GM19397 (cell line): ENCODE measurements around the gene BCAS4.
"Not testable (repeated sequence)": the region's sequence is repeated elsewhere in the genome, so short reads cannot be mapped to it uniquely, and the experiment has no call there.

ENCODE experiments used
- ATAC-seq: cut with Tn5 transposase; IDR thresholded peaks from one replicate; pipeline ENCODE4 v1.9.1; 2021; ENCODE audit warnings: mild to moderate bottlenecking, moderate library complexity; ENCODE audit not compliant: unreplicated experiment

Gene BCAS4

DNA sequence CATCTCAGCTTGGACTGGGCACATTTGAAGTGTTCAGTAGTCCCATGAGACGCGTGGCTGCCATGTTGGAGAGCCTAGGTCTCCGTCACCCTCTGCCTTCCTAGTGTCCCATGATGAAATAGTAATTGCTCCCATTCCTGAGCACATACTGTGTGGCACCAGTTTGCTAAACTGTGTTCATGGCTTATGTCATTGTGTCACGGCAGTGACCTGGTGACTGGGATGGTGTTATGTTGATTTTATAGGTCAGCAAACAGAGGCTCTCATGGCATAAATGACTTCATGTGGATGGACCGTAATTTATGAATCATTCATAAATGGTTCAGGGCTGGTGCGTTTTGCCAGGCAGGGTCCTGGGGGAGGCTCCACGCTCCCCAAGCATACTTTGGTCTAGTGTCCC is 3.8 kb downstream of the BCAS4 start:
- no peak for ATAC-seq

GRCh38 chr20:50799176-50799889 is 4.5 kb downstream of the BCAS4 start:
- no peak for ATAC-seq

DNA sequence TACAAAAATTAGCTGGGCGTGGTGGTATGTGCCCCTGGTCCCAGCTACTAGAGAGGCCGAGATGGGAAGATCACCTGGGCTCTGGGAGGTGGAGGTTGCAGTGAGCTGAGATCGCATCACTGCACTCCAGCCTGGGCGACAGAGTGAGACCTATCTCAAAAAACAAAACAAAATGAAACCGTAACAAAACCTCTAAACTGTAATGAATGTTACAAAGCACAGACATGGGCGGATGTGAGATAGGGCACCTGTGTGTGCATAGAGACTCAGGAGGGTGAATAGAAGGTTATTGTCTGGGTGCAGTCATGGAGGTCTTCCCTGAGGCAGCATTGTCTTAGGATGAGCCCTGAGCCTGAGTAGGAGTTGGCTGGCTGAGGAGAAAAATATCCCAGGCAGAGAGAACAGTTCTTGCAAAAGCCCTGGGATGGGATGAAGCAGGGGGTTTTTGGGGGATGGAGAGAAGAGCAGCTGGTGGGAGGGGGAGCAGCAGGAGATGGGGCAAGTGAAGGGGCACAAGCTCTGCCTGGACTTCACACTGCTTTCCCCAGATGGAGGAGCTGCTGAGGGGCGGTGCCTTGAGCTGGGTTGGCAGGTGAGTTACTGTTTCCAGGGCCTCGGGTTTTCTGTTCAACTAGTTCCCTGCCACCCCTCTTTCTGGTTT is 5.2 kb downstream of the BCAS4 start:
- peak; percentile 42 for ATAC-seq

- not testable (repeated sequence) for ATAC-seq
Measured at GRCh38 chr20:50800986-50801746, 6.3 kb downstream of the BCAS4 start.

DNA sequence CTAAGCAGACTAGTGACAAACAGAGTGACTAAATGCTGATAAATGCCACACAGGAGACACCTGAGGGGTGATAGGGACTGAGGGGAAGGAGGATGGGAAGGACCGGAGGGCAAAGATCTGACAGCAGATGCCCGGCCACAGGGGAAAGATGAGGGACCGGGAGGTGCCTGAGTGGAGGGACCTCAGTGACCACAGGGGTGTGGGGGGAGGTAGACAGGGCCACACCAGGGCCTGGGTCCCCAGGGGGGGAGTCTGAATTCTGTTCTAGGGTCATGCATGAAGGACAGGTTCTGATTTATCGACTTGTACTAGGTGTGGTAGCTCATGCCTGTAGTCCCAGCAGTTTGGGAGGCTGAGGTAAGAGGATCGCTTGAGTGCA is 6.9 kb downstream of the BCAS4 start:
- no peak for ATAC-seq

DNA sequence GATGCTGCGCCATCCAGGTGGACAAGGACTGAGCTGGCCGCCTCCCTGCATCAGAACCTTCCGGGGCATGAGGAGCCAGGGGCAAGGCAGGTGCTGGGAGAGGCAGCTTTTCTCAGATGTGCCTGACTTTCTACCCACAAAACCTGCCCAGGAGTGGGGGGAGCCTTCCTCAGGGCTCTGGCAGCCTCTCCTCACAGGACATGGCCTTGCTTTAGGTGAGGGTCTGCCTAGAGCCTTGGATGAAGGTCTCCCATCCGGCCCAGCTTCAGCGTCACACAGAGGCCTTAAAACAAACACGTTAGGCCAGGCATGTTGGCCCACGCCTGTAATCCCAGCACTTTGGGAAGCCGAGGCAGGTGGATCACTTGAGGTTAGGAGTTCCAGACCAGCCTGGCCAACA is 7.4 kb downstream of the BCAS4 start:
- ATAC-seq = no peak

- no peak for ATAC-seq
Measured at GRCh38 chr20:50804437-50805348, 9.8 kb downstream of the BCAS4 start.

DNA sequence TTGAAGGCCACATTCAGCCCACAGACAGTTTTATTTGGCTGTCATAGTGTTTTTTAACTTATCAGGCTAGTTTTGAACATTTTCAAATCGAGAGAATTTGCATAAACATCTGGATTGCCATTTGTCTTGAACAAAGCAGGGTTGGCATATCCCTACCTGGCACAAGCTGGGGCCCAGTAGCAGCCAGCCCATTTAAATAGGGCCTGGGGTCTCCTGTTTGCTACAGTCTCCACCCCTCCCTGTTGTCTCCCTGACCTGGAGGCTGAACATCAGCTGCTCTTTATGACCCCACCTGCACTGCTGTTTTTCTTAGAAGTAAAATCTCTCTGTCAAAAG is 10.5 kb downstream of the BCAS4 start:
- ATAC-seq = no peak

DNA sequence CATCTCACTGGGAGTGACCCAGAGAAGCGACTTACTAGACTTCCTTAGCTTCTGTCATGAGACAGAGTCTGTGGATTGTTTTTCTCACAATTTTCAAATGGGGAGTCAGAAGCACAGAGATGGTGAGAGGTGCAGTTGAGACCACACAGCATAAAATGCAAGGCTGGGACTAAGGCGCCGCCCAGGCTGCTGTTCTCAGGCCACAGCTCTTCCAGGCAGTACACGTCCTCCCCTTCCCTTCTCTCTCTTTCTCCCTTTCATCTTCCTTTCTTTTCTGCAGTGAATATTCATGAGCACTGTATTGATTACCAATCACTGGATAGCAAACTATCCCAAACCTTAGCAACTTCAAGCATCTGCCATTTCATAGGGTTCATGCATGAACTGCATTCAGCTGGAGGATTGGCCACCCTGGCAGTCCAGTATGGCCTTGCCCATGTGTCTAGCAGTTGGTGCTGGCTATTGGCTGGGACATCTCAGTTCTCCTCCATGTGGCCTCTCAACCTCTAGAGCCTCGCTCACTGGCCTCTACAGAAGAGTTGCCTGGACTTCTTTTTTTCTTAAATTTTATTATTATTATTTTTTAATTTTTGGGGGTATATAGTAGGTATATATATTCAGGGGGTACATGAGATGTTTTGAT is 11.4 kb downstream of the BCAS4 start:
- no peak for ATAC-seq

GRCh38 chr20:50810063-50810462 is 15.2 kb downstream of the BCAS4 start:
- ATAC-seq = no peak

GRCh38 chr20:50810842-50811241 is 16.0 kb downstream of the BCAS4 start:
- ATAC-seq = no peak

DNA sequence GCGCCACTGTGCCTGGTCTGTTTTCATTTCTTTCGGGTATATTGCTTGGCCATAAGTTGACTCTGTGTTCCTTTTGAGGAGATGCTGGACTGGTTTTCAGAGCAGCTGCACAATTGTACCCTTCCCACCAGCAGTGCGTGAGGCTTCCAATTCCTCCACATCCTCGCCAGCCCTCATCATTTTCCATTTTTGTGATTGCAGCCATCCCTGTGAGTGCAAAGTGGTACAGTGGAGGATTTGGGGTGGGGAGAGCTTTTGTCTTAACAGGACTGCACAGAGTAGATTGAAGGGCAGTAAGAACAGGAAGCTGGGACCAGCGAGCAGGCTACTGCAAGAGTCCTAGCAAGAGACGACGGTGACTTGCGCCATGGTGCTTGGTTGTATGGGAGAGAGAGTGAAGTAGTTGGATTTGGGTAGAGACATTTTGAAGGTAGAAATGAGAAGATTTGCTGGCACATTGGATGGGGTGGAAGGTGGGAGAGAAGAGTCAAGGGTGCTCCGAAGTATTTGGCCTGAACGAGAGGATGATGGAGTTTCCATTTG is 18.3 kb downstream of the BCAS4 start:
- ATAC-seq = no peak

GRCh38 chr20:50813801-50814200 is 18.9 kb downstream of the BCAS4 start:
- ATAC-seq = no peak

GRCh38 chr20:50814438-50815161 is 19.7 kb downstream of the BCAS4 start:
- no peak for ATAC-seq

DNA sequence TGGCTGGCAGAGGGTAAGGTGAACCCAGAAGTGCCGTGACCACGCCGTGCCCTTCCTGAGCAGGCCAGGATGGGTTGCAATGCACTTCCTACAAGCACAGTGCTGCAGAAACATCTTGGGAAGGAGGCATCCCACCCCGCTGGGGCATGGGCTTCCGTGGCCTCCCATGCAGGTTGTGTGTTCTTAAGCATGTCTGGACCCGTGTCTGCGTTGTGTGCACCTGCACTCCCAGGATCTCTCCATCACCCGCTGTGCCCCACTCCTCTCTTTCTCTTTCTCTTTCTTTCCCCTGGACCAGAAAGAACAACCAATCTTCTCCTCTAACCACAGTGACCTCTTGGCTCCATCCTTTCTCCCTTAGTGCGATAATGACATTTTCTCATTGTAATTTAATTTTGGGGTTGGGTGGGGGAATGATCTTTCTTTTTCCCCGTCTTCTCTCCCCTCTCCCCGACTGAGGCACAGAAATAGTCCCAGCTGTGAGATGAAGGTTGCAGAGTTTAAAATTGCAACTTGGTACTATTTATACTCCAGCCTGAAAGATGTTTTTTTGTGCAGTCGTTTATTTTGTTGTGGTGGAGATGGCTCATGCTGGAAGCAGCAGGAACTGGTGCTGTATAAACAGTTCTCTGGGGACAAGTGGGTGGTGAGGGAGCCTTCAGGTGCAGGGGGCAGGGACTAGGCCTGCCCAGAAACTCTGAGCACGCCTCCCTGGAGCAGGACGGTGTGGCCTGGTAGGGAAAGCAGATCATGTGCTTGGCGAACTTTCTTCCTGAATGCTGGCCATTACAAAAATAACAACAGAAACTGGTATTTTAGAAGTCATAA is 20.5 kb downstream of the BCAS4 start:
- peak; percentile 41 for ATAC-seq

DNA sequence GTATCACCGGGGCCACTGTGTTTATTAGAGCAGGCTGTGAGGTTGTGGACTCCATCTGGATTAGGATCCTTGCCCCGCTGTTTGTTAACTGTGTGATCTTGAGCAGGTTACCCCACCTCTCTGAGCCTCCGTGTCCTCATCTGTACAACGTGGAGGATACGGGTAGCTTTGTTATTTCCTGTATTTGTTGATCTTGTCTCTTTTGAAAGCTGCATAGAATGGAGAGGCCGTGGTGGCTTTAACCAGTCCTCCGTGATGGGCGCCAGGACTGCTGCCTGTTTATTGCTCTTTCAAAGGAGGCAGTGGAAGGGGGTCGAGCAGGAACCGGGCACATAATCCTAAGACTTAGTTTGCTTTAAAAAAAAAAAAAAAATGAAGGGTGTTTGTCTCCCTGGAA is 22.9 kb downstream of the BCAS4 start:
- ATAC-seq = no peak

DNA sequence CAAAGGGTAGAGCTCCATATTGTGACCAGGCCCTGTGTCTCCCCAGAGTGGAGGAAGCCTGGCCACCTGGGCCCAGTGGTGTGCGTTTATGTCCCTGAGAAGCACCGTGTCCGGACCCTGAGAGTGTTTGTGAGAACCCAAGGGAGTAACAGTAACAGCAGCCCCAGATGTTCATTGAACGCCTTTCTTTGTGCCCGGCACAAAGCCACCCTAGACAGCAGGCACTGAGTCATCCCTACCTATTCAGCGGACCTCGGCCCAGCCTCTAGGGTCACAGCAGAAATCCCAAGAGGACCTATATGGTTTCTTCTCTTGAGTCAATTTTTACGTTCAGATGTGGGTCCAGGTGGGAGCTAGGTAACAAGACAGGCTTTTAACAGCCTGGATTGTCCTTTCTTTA is 24.5 kb downstream of the BCAS4 start:
- ATAC-seq = peak; percentile 26

DNA sequence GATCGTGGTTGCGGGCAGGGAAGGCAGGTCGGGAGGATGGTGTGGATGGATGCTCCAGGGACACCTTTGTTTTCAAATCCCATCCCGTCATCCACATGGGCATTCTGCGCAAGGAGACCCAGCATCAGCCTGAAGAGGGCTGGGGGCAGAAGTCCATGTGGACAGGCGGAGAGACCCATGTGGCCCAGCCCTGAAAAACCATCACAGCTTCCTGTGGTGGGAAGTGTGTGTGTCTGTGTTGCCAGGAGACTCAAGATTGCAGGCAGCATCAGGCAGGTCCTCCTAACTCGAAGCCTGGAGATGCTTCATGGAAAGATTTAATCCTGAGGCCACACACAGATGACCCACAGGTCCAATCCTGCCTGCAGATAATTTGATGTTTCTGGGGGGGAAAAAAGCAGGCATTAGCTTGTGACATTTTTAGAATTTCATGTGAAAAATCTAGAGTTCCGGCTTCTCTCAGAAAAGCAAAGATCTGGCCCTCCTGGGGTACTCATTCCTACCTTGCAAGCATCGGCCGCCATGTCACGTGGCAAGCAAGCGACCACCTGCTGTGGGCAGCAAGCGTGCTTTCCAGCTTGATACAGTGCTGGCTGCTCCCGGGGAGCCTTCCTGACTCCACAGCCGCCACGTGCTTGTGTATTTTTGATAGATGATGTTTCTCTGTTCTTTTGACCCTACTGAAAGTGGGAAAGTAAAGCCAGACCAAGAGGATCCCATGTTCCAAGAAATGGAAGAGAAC is 25.8 kb downstream of the BCAS4 start:
- ATAC-seq = no peak
